ENCODE results near the gene MAP3K4. TPM values are rescaled to one million over a fixed set of nuclear protein-coding genes. Genes with fewer than 3 reads are reported as not detected.

The MAP3K4 gene
- total RNA-seq, 1 experiment from 2014 or later: 69.8 TPM

DNA sequence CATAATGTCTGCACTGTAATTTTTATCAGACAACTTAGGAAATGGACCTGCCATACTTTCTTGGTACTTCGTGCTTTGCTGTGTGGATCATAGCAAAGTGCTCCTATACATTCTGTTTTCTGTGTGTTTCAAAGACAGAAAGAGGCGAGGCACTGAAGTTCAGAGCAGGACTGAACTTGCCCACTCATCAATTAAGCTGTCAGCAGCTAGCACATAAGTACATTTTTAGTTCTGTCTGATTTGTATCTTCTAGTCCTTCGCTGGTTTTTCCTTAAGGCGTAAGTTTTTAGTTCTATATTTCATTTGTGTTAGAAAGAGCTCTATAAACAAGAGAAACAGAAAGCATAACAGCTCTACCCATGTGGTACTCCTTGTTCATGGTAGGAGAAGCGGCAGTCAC lies 42.1 kb downstream of the MAP3K4 start (continued):
- TF ChIP-seq AFF4 (CRISPR knock-in tag; IDR thresholded peaks at IDR 0.05; ENCODE audit: borderline replicate concordance): no peak
- TF ChIP-seq, protein P1, sequence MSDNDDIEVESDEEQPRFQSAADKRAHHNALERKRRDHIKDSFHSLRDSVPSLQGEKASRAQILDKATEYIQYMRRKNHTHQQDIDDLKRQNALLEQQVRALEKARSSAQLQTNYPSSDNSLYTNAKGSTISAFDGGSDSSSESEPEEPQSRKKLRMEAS (CRISPR knock-in tag; IDR thresholded peaks at IDR 0.05): no peak

GRCh38 chr6:161035182-161035980 lies 43.8 kb downstream of the MAP3K4 start:
- no peaks in the 10 kb centered on the region for H3K27me3 Mint-ChIP-seq (ENCODE audit: low read depth)
- H3K27ac Mint-ChIP-seq: peak overlapping the region; percentile 89
- no peaks in the 10 kb centered on the region for H3K9me3 Mint-ChIP-seq
- ChIA-PET POLR2A (no interaction called here), CTCF (no interaction called here)
- H3K4me1 Mint-ChIP-seq: peaks cover 40% of the 10 kb centered on the region
- peaks cover 15% of the 10 kb centered on the region for H3K36me3 Mint-ChIP-seq
- H3K4me3 Mint-ChIP-seq: peak overlapping the region; percentile 7; the same call in 1 of the 2 replicates
- TF ChIP-seq JAZF1 (CRISPR knock-in tag; IDR thresholded peaks at IDR 0.05) (no peak), FOXP1 (CRISPR knock-in tag; IDR thresholded peaks at IDR 0.05; ENCODE audit: borderline replicate concordance) (no peak), ZNF281 (CRISPR knock-in tag; IDR thresholded peaks at IDR 0.05) (no peak), PRRX2 (CRISPR knock-in tag; IDR thresholded peaks at IDR 0.05) (no peak), NR1H2 (CRISPR knock-in tag; IDR thresholded peaks at IDR 0.05) (no peak)
- ATAC-seq: peak; percentile 77
- no peak for DNase-seq (ENCODE audit: low spot score)

DNA sequence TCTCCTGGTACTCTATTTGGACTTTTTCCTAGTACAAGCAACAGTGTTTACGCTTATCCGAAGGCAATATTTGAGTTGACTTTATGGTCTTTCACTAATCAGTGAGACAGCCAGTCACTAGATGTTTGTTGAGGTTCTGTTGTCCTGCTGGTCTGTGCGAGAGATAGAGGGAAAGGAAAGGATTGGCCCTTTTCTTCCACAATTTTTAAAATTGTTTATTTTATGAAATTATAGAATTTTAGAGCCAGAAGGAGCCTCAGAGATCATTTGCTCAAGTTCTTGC lies 44.4 kb downstream of the MAP3K4 start:
- ChIA-PET CTCF (no interaction called here), POLR2A (no interaction called here)
- ATAC-seq (no peak), DNase-seq (ENCODE audit: low spot score) (no peak)
- peaks cover 20% of the 10 kb centered on the region for H3K36me3 Mint-ChIP-seq
- H3K27me3 Mint-ChIP-seq (ENCODE audit: low read depth): no peaks in the 10 kb centered on the region
- H3K4me1 Mint-ChIP-seq: peaks cover 38% of the 10 kb centered on the region
- no peaks in the 10 kb centered on the region for H3K9me3 Mint-ChIP-seq
- peak overlapping the region; percentile 38; the same call in 1 of the 2 replicates for H3K27ac Mint-ChIP-seq
- H3K4me3 Mint-ChIP-seq: no peak overlapping the region
- TF ChIP-seq MYBL2 (CRISPR knock-in tag; IDR thresholded peaks at IDR 0.05) (no peak), ZNF532 (CRISPR knock-in tag; IDR thresholded peaks at IDR 0.05; ENCODE audit: borderline replicate concordance) (no peak)
- TF ChIP-seq, protein P2, sequence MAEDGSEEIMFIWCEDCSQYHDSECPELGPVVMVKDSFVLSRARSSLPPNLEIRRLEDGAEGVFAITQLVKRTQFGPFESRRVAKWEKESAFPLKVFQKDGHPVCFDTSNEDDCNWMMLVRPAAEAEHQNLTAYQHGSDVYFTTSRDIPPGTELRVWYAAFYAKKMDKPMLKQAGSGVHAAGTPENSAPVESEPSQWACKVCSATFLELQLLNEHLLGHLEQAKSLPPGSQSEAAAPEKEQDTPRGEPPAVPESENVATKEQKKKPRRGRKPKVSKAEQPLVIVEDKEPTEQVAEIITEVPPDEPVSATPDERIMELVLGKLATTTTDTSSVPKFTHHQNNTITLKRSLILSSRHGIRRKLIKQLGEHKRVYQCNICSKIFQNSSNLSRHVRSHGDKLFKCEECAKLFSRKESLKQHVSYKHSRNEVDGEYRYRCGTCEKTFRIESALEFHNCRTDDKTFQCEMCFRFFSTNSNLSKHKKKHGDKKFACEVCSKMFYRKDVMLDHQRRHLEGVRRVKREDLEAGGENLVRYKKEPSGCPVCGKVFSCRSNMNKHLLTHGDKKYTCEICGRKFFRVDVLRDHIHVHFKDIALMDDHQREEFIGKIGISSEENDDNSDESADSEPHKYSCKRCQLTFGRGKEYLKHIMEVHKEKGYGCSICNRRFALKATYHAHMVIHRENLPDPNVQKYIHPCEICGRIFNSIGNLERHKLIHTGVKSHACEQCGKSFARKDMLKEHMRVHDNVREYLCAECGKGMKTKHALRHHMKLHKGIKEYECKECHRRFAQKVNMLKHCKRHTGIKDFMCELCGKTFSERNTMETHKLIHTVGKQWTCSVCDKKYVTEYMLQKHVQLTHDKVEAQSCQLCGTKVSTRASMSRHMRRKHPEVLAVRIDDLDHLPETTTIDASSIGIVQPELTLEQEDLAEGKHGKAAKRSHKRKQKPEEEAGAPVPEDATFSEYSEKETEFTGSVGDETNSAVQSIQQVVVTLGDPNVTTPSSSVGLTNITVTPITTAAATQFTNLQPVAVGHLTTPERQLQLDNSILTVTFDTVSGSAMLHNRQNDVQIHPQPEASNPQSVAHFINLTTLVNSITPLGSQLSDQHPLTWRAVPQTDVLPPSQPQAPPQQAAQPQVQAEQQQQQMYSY (CRISPR knock-in tag; IDR thresholded peaks at IDR 0.05): no peak
- TF ChIP-seq, protein P3, sequence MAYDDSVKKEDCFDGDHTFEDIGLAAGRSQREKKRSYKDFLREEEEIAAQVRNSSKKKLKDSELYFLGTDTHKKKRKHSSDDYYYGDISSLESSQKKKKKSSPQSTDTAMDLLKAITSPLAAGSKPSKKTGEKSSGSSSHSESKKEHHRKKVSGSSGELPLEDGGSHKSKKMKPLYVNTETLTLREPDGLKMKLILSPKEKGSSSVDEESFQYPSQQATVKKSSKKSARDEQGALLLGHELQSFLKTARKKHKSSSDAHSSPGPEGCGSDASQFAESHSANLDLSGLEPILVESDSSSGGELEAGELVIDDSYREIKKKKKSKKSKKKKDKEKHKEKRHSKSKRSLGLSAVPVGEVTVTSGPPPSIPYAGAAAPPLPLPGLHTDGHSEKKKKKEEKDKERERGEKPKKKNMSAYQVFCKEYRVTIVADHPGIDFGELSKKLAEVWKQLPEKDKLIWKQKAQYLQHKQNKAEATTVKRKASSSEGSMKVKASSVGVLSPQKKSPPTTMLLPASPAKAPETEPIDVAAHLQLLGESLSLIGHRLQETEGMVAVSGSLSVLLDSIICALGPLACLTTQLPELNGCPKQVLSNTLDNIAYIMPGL (CRISPR knock-in tag; IDR thresholded peaks at IDR 0.05): no peak
- TF ChIP-seq, protein P4, sequence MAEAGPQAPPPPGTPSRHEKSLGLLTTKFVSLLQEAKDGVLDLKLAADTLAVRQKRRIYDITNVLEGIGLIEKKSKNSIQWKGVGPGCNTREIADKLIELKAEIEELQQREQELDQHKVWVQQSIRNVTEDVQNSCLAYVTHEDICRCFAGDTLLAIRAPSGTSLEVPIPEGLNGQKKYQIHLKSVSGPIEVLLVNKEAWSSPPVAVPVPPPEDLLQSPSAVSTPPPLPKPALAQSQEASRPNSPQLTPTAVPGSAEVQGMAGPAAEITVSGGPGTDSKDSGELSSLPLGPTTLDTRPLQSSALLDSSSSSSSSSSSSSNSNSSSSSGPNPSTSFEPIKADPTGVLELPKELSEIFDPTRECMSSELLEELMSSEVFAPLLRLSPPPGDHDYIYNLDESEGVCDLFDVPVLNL (CRISPR knock-in tag; IDR thresholded peaks at IDR 0.05; ENCODE audit: borderline replicate concordance, low read depth): no peak

All from WTC11 (cell line).